Fibroblast of pulmonary artery (primary cell): ENCODE results near the gene ZNF605.
"Not testable (repeated sequence)": the region's sequence is repeated elsewhere in the genome, so short reads cannot be mapped to it uniquely, and the experiment has no call there.

Source experiments
- DNase-seq: peaks from one replicate; pipeline ENCODE4 v3.0.0-alpha.2; 2010; ENCODE audit warnings: low read depth
- H3K4me3 ChIP-seq: replicated peaks from 2 replicates; pipeline ENCODE4 v1.5.1; 2011; ENCODE audit warnings: low read depth, mild to moderate bottlenecking, control low read depth, low read length, moderate library complexity
- TF ChIP-seq, protein P1 (sequence below): IDR thresholded peaks from 2 replicates; pipeline ENCODE4 v1.5.1; 2011; ENCODE audit warnings: mild to moderate bottlenecking, control low read depth, low read length, inconsistent platforms; ENCODE audit errors: missing control alignments

ZNF605 gene

DNA sequence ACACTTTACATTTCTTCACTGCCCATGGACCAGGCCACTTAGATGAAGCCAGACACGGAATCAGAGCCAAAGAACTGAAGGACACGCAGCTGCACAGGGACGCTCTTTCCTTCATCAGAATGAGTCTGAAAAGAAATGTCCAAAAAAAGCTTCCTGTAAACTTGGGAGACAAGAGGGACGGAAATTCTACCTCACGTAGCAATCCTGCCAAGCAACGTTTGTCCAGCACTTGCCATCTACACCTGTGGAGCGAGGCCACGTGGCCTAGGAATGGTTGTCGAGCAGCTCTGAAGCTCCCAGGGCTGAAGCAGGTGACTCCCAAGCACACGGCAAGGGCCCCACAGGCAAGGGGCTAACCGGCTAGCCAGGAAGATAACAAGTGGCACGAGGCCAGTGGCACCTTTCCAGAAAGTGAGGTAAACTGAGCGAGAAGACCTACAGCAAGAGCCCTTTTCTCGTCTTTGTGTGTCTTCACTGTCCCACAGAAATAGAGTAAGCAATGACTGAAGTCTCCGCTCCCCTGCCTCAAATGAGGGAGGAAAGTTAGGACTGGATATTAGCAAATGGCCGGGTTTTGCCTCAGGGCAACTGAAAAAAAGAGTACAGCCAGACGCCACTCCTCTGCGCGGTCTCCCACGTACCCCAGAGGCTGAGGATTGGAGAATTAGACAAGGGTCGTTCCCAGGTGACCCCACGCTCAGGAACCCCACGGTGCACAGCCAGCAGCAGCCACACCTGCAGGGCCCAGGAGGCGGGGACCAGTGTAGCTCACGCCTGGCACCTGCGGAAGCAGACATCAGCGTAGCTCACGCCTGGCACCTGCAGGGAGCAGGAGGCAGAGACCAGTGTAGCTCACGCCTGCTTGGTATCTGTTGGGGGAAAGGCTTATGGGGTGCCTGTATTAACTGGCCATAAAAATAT, 7.7 kb downstream of the ZNF605 start:
- TF ChIP-seq, protein P1, sequence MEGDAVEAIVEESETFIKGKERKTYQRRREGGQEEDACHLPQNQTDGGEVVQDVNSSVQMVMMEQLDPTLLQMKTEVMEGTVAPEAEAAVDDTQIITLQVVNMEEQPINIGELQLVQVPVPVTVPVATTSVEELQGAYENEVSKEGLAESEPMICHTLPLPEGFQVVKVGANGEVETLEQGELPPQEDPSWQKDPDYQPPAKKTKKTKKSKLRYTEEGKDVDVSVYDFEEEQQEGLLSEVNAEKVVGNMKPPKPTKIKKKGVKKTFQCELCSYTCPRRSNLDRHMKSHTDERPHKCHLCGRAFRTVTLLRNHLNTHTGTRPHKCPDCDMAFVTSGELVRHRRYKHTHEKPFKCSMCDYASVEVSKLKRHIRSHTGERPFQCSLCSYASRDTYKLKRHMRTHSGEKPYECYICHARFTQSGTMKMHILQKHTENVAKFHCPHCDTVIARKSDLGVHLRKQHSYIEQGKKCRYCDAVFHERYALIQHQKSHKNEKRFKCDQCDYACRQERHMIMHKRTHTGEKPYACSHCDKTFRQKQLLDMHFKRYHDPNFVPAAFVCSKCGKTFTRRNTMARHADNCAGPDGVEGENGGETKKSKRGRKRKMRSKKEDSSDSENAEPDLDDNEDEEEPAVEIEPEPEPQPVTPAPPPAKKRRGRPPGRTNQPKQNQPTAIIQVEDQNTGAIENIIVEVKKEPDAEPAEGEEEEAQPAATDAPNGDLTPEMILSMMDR: no peak
- no peak overlapping the region for H3K4me3 ChIP-seq
- DNase-seq: no peak

DNA sequence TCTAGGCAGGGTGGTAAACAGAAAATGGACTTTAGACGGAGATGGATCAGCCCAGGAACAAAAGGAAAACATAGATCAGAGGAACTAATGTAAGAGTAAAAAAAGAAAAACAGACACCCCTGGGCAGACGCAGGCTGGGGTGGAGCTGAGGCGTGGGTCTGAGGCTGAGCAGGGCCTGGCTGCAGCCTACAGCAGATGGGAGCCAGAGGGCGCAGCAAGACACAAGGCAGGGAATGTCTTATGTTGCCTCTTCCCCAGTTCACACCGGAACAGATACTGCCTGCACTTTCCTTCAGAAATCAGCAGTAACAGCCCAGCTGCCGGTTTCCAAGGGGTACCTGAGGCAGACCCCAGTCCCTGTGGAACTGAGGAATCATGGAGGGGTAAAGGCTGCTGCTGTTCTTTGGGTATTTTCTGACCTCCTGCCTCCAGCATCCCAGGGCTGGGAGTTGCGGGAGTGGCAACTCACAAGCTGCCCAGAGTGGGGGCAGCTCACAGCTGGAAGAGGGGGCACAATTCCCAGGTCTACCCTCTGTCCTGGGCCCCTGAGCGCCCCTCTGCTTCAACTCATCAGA, 9.8 kb downstream of the ZNF605 start:
- no peak overlapping the region for H3K4me3 ChIP-seq
- no peak for DNase-seq
- TF ChIP-seq, protein P1: no peak

DNA sequence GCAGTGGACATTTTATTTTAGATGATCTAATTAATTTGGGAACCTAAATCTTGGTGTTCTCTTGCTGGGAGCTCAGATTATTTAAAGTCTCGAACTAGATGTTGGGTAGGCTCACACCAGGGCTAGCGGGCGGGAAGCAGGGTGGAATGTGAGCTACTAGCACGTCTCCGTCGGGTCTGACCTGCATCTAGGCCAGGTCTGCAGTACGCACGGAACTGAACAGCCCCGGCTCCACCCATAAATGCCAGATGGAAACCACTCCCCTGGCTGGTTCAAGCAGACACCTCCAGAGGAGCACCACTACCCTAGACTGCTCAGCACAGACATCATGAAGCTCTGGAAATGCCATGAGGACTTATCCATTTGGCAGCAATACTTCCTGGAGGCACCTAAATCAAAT, 10.3 kb downstream of the ZNF605 start:
- TF ChIP-seq, protein P1: no peak
- H3K4me3 ChIP-seq: no peak overlapping the region

DNA sequence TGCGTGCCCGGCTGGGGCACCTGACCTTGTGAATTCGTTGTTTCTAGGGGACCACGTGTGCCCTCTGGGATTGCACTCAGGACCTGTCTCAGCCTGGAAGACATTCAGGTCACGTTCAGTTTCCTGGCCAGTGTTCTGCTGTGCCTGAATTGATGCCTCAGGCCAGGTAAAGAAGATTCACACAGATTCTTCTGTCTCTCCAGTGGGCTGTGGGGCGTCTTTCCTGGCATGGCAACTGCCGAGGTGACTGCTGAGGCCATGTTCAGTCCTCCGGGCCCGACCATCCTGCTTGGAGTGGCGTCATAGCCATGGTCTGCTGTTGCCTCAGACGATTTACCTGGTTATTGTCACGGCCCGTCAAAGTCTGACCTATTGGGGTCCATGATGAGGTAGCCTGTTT, 13.5 kb downstream of the ZNF605 start:
- TF ChIP-seq, protein P1: no peak
- H3K4me3 ChIP-seq: no peak overlapping the region
- no peak for DNase-seq

More for the DNA sequence above, 10.3 kb downstream of the ZNF605 start:
- no peak for DNase-seq

DNA sequence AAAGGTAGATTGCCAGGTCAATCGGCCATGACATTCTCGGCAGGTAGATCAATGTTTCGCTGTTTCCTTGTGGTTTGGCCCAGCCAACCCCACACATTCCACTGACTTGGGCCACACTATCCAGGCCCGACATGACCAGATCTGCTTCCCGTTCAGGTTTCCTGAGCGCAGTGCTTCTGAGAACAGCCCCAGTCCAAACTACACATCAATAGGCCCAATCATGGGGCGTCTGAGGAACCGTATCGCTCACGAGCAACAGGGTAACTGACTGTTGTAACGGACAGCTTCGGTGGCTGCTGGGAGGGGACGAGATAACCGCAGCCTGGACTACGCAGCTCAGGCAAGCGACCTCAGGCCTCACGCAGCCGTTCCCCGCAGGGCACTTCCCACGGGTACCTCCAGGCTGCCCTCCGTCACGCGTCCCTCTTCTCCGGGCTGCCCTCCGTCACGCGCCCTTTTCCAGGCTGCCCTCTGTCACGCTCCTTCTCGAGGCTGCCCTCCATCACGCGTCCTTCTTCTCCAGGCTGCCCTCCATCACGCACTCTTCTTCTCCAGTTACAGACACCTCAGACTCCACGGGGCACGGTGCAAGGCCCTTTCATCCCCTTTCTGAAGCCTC, 14.7 kb downstream of the ZNF605 start:
- DNase-seq: no peak
- no peak overlapping the region for H3K4me3 ChIP-seq
- TF ChIP-seq, protein P1: no peak

DNA sequence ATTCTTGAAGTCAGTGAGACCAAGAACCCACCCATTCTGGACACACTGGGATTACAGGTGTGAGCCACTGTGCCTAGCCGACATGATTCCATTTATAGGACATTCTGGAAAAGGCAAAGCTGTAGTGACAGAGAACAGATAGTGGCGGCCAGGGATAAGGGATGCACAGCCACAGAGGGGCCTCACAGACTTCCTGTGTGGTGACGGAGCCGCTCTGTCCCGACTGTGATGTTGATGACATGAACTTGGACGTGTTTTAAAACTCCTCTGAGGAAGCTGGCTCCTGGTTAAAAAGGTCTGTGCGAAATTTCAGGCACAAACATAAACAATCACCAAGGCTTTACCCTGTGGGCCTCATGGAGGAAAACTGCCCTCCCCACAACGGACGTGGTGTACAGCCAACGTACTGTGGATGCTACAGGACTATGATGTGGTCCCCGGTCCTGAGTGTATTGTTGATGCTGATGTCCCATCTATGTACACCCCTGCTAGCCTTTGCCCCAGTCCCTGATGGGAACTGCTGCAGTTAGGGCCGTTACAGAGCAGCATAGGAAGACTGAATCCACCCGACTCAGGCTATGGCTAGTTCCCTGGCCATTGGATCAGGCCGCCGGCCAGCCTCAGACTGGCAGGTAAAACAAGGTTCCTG, 15.9 kb downstream of the ZNF605 start:
- H3K4me3 ChIP-seq: no peak overlapping the region
- DNase-seq: no peak
- TF ChIP-seq, protein P1: no peak

DNA sequence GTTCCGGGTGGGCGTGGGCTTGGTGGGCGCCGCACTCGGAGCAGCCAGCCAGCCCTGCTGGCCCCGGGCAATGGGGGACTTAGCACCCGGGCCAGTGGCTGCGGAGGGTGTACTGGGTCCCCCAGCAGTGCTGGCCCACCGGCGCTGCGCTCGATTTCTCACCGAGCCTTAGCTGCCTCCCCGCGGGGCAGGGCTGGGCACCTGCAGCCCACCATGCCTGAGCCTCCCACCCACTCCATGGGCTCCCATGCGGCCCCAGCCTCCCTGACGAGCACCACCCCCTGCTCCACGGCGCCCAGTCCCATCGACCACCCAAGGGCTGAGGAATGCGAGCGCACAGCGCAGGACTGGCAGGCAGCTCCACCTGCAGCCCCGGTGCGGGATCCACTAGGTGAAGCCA, 17.3 kb downstream of the ZNF605 start:
- DNase-seq, H3K4me3 ChIP-seq: not testable (repeated sequence)
